DOHH2 (cell line): ENCODE measurements around the gene CNTN5.

ENCODE experiments used
- H3F3A ChIP-seq: fragments of 200-600 bp; sonication (generic), shearing (Covaris generic); 2 replicates; pipeline ENCODE4 v1.6.0; 2016; ENCODE audit warnings: antibody characterized with exemption, mild to moderate bottlenecking; ENCODE audit not compliant: control insufficient read depth, insufficient read depth
- H3K27ac ChIP-seq: fragments of 200-600 bp; sonication (generic); 2 replicates; pipeline ENCODE4 v1.5.1; 2014; ENCODE audit warnings: low read depth, mild to moderate bottlenecking, low read length, moderate library complexity
- H3K27me3 ChIP-seq: fragments of 200-600 bp; sonication (generic); 2 replicates; pipeline ENCODE4 v1.6.1; 2014; ENCODE audit warnings: mild to moderate bottlenecking, low read length, mixed read lengths; ENCODE audit not compliant: control insufficient read depth
- H3K36me3 ChIP-seq: fragments of 200-600 bp; sonication (generic); 2 replicates; pipeline ENCODE4 v1.6.1; 2014; ENCODE audit warnings: mild to moderate bottlenecking, low read length, moderate library complexity, mixed read lengths; ENCODE audit not compliant: control insufficient read depth
- H3K4me1 ChIP-seq: fragments of 200-600 bp; sonication (generic); 2 replicates; pipeline ENCODE4 v1.6.1; 2014; ENCODE audit warnings: mild to moderate bottlenecking, low read length, mixed read lengths; ENCODE audit not compliant: control insufficient read depth
- H3K4me2 ChIP-seq: fragments of 200-600 bp; sonication (generic); 2 replicates; pipeline ENCODE4 v1.6.0; 2014; ENCODE audit warnings: mild to moderate bottlenecking, low read length, moderate library complexity
- H3K4me3 ChIP-seq: fragments of 200-600 bp; sonication (generic); 2 replicates; pipeline ENCODE4 v1.5.1; 2014; ENCODE audit warnings: mild to moderate bottlenecking, low read length, mixed read lengths
- H3K79me2 ChIP-seq: fragments of 200-600 bp; sonication (generic); 2 replicates; pipeline ENCODE4 v1.6.1; 2014; ENCODE audit warnings: mild to moderate bottlenecking, low read length, mixed read lengths; ENCODE audit not compliant: control insufficient read depth
- H3K9me2 ChIP-seq: fragments of 200-600 bp; sonication (generic); replicated peaks from 2 replicates; pipeline ENCODE4 v1.6.1; 2014; ENCODE audit warnings: mild to moderate bottlenecking, low read length, mixed read lengths; ENCODE audit not compliant: control insufficient read depth
- H3K9me3 ChIP-seq: fragments of 200-600 bp; sonication (generic); 2 replicates; pipeline ENCODE4 v1.6.1; 2014; ENCODE audit warnings: antibody characterized with exemption, low read length, mixed read lengths; ENCODE audit not compliant: control insufficient read depth, insufficient read depth
- H4K20me1 ChIP-seq: fragments of 200-600 bp; sonication (generic); 2 replicates; pipeline ENCODE4 v1.6.0; 2014; ENCODE audit warnings: low read depth, mild to moderate bottlenecking, antibody characterized with exemption, low read length, moderate library complexity; ENCODE audit not compliant: control insufficient read depth, insufficient read depth
- CTCF ChIP-seq: fragments of 200-600 bp; sonication (generic); IDR thresholded peaks from one replicate; pipeline ENCODE4 v1.5.1; 2014; ENCODE audit warnings: antibody characterized with exemption, mild to moderate bottlenecking, low read depth, low read length; ENCODE audit not compliant: poor library complexity, severe bottlenecking
- EZH2phosphoT487 ChIP-seq: fragments of 200-600 bp; sonication (generic); IDR thresholded peaks from 2 replicates; pipeline ENCODE4 v1.6.1; 2017; ENCODE audit warnings: borderline replicate concordance, mild to moderate bottlenecking, antibody characterized with exemption, low read length, moderate library complexity, mixed read lengths

Gene CNTN5

DNA sequence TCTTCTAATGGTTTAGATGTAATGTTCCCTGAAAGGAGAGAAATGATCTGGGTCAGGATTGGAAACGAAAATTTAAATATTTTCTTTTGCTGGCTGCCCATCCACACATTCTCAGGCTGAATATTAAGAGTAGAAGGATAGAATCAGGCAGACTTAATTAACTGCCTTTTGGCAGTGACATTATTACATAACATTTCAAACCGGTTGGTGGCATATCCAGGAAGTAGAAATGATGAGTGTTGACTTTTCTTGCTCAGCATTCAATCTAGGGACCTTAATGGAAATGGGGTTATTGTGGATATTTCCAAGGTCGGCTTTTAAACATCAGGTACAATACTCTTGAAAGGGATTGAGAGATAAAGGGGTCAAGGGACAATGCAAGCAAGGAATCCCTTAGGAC lies 989.0 kb downstream of the CNTN5 start:
- Histone ChIP-seq H3K4me2 (no peak overlapping the region), H3K36me3 (no peaks in the 10 kb centered on the region), H3K9me2 (no peaks in the 10 kb centered on the region), H4K20me1 (no peaks in the 10 kb centered on the region), H3K27ac (no peak overlapping the region), H3K4me1 (no peaks in the 10 kb centered on the region), H3K79me2 (no peaks in the 10 kb centered on the region), H3K27me3 (no peaks in the 10 kb centered on the region), H3K9me3 (no peaks in the 10 kb centered on the region), H3K4me3 (no peak overlapping the region), H3F3A (no peaks in the 10 kb centered on the region)
- no peak for TF ChIP-seq EZH2phosphoT487
- no peak for TF ChIP-seq CTCF

DNA sequence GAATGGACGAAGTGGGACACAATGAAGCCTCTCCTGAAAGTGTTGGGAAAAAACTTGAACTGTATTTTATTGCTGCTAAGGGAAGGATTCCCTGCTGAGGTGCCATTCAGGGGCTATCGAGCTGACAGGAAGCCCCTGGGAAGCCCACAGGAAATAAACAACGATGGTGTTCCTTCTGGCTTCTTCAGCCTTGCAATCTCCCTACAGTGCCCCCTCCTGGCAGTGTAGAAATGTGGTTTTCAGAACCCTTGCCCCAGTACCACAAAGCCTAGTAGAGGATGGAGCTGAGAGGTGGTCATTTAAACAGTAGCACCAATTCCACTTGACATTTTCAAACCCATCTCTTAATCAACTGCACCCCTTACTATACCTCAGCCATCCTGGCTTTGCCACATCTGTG lies 989.6 kb downstream of the CNTN5 start:
- Histone ChIP-seq H3K4me3 (no peak overlapping the region), H3K9me2 (no peaks in the 10 kb centered on the region), H3K79me2 (no peaks in the 10 kb centered on the region), H3K36me3 (no peaks in the 10 kb centered on the region), H3K4me1 (no peaks in the 10 kb centered on the region), H3K9me3 (no peaks in the 10 kb centered on the region), H3F3A (no peaks in the 10 kb centered on the region), H3K27ac (no peak overlapping the region), H3K27me3 (no peaks in the 10 kb centered on the region), H4K20me1 (no peaks in the 10 kb centered on the region), H3K4me2 (no peak overlapping the region)
- TF ChIP-seq EZH2phosphoT487, result no peak
- TF ChIP-seq CTCF, result peak; percentile 49

DNA sequence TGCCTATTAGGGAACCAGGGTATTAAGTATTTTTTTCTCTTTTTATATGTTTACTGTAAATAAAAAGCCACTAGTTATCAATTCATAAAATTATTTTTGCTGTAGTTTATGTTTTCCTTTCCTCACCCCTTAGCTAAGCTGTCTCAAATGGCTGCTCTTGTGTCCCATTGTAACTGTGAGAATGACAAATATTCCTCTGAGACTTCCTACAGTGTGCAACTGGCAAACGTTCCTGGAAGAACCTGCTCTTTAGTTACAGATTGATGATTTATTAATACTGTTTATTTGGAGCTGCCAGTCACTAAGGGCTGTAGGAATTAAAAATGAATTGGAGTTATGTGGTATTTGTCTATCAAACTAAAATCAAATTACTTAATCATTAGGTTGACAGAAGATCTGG lies 990.9 kb downstream of the CNTN5 start:
- Histone ChIP-seq H3K9me2 (no peaks in the 10 kb centered on the region), H3K27ac (no peak overlapping the region), H3K4me3 (no peak overlapping the region), H3K36me3 (no peaks in the 10 kb centered on the region), H4K20me1 (no peaks in the 10 kb centered on the region), H3K9me3 (no peaks in the 10 kb centered on the region), H3F3A (no peaks in the 10 kb centered on the region), H3K27me3 (no peaks in the 10 kb centered on the region), H3K4me1 (no peaks in the 10 kb centered on the region), H3K4me2 (no peak overlapping the region), H3K79me2 (no peaks in the 10 kb centered on the region)
- TF ChIP-seq EZH2phosphoT487 (no peak), CTCF (no peak)

DNA sequence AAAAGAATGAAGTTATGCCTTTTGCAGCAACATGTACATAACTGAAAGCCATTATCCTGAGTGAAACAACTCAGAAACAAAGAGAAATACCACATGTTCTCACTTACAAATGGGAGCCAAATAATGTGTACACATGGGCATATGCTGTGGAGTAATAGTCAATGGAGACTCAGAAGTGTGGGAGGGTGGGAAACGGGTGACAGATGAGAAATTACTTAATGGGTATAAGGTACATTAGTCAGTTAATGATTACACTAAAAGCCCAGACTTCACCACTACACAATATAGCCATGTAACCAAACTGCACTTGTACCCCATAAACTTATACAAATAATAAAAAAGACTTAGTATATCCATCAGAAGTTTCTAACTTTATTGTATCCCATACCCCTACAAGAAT lies 992.3 kb downstream of the CNTN5 start:
- Histone ChIP-seq H3K27ac (no peak overlapping the region), H3F3A (no peaks in the 10 kb centered on the region), H3K4me3 (no peak overlapping the region), H3K79me2 (no peaks in the 10 kb centered on the region), H3K9me2 (no peaks in the 10 kb centered on the region), H4K20me1 (no peaks in the 10 kb centered on the region), H3K27me3 (no peaks in the 10 kb centered on the region), H3K36me3 (no peaks in the 10 kb centered on the region), H3K9me3 (no peaks in the 10 kb centered on the region), H3K4me2 (no peak overlapping the region), H3K4me1 (no peaks in the 10 kb centered on the region)
- TF ChIP-seq EZH2phosphoT487 (no peak), CTCF (no peak)
